Transverse colon (tissue), 4 donors: ENCODE results near the gene MTHFD2L. TPM values are rescaled to one million over a fixed set of nuclear protein-coding genes. Genes with fewer than 3 reads are reported as not detected.
"Not testable (repeated sequence)": the region's sequence is repeated elsewhere in the genome, so short reads cannot be mapped to it uniquely, and the experiment has no call there.

Experiments
- DNase-seq: peaks from one replicate; pipeline ENCODE4 v3.0.0-alpha.2; 2019
- H3K27ac ChIP-seq, 4 donors: fragments of 200-600 bp; sonication (generic); 2 replicates each; pipeline ENCODE4 v1.5.1; 2016 to 2018; ENCODE audit warnings: inconsistent platforms in 4 of 4
- H3K27me3 ChIP-seq: fragments of 200-600 bp; sonication (generic); 2 replicates; pipeline ENCODE4 v1.5.1; 2017; ENCODE audit warnings: inconsistent platforms
- H3K36me3 ChIP-seq, 4 donors: fragments of 200-600 bp; sonication (generic); 2 replicates each; pipeline ENCODE4 v1.5.1; 2017 to 2019; ENCODE audit warnings: inconsistent platforms in 4 of 4
- H3K4me1 ChIP-seq, 4 donors: fragments of 200-600 bp; sonication (generic); 2 replicates each; pipeline ENCODE4 v1.5.1; 2017 to 2020; ENCODE audit warnings: inconsistent platforms in 4 of 4
- H3K4me3 ChIP-seq, 4 donors: fragments of 200-600 bp; sonication (generic); 1 replicate in 1 of 4; 2 replicates in 3 of 4; pipeline versions ENCODE4 v1.5.1 to v1.6.1; 2017 to 2019; ENCODE audit warnings: inconsistent platforms in 4 of 4
- H3K9me3 ChIP-seq, 2 donors: fragments of 200-600 bp; sonication (generic); 2 replicates each; pipeline ENCODE4 v1.5.1; 2017 to 2019; ENCODE audit warnings: inconsistent platforms in 2 of 2
- CTCF ChIP-seq, 5 experiments: fragments of 200-600 bp in 3 of 5; fragments of 450-650 bp in 2 of 5; sonication (generic) in 3 of 5; IDR thresholded peaks; 1 replicate in 2 of 5; 2 replicates in 3 of 5; pipeline ENCODE4 v1.5.1; 2016 to 2017; ENCODE audit warnings: antibody characterized with exemption in 5 of 5, inconsistent platforms in 3 of 5, mild to moderate bottlenecking in 2 of 5, moderate library complexity in 1 of 5
- EP300 ChIP-seq: sonication (generic); formaldehyde crosslinking; IDR thresholded peaks from one replicate; pipeline ENCODE4 v1.6.1; 2017; ENCODE audit warnings: antibody characterized with exemption, low read depth
- POLR2A ChIP-seq: fragments of 450-650 bp; IDR thresholded peaks from one replicate; pipeline ENCODE4 v1.6.1; 2016; ENCODE audit warnings: antibody characterized with exemption, mild to moderate bottlenecking, moderate library complexity
- POLR2AphosphoS5 ChIP-seq, 3 donors: sonication (generic); formaldehyde crosslinking; IDR thresholded peaks; one replicate each; pipeline ENCODE4 v1.6.1; 2016; ENCODE audit warnings: antibody characterized with exemption in 3 of 3
- WGBS, 2 donors: methylation state at CpG; one replicate each; pipeline ENCODE4 v1.1.5; 2018; ENCODE audit warnings: low coverage in 1 of 2; 5-methylcytosine and 5-hydroxymethylcytosine counted together
- in situ Hi-C, 4 donors: fragments of 200-750 bp; cut with MboI; loops; one replicate each; pipeline versions ENCODE4 v1.15.0 to v1.15.1; 2017; ENCODE audit warnings: low sequenced_read_pairs in 3 of 4, low pct_ligation_motif_present in 1 of 4, low pct_unique_long_range_greater_than_20kb in 1 of 4
- intact Hi-C: fragments of 100-400 bp; cut with DNase I; formaldehyde crosslinking; loops from one replicate; pipeline ENCODE4 v1.15.1; 2023; ENCODE audit warnings: low total_unique reads
- total RNA-seq, 4 donors: library from RNA; depleted of rRNA; stranded (reverse); fragments of >200 nt; gene quantifications; one replicate each; pipeline ENCODE4 v1.1.0, GENCODE V29; 2016

The MTHFD2L gene
- total RNA-seq, 4 donors from 2014 or later: 7.6 to 18.1 (median 12.7) TPM

GRCh38 chr4:74334636-74335035, 176.7 kb downstream of the MTHFD2L start:
- Histone ChIP-seq H3K9me3 (no peaks in the 10 kb centered on the region), H3K4me1 (no peaks in the 10 kb centered on the region), H3K27ac (no peak overlapping the region), H3K36me3 (no peaks in the 10 kb centered on the region), H3K4me3 (no peak overlapping the region), H3K27me3 (no peaks in the 10 kb centered on the region)
- in situ Hi-C loops (no loop called here), intact Hi-C loops (no loop called here)
- 92% methylated on average over 7 of the region's 7 CpGs; no CpG with 5 or more reads in 1 of the 2 donors for whole genome bisulfite sequencing, 2 donors
- DNase-seq: no peak
- TF ChIP-seq EP300: no peak

GRCh38 chr4:74335341-74336021, 177.6 kb downstream of the MTHFD2L start:
- Histone ChIP-seq H3K27ac (no peak overlapping the region), H3K9me3 (no peaks in the 10 kb centered on the region), H3K4me1 (no peaks in the 10 kb centered on the region), H3K27me3 (no peaks in the 10 kb centered on the region), H3K36me3 (no peaks in the 10 kb centered on the region), H3K4me3 (no peak overlapping the region)
- intact Hi-C loops: no loop called here
- 74 to 81% methylated on average over 5 of the region's 5 CpGs for WGBS, 2 donors
- DNase-seq: no peak
- in situ Hi-C loops: no loop called here
- TF ChIP-seq EP300: no peak
- no peak for TF ChIP-seq POLR2A
- TF ChIP-seq CTCF (IDR thresholded peaks at IDR 0.05): no peak
- no peak for TF ChIP-seq POLR2AphosphoS5 (IDR thresholded peaks at IDR 0.05)

- intact Hi-C loops (no loop called here), in situ Hi-C loops (no loop called here)
- H3K27me3 ChIP-seq: no peaks in the 10 kb centered on the region
- H3K4me3 ChIP-seq: no peak overlapping the region
- no peaks in the 10 kb centered on the region for H3K4me1 ChIP-seq
- WGBS, 2 donors: 77 to 78% methylated on average over 4 of the region's 4 CpGs
- H3K36me3 ChIP-seq: no peaks in the 10 kb centered on the region
- H3K9me3 ChIP-seq: peaks cover 3 to 4% of the 10 kb centered on the region in 2 donors
- no peak for DNase-seq
- H3K27ac ChIP-seq: no peak overlapping the region
- TF ChIP-seq EP300 (no peak), POLR2AphosphoS5 (IDR thresholded peaks at IDR 0.05) (no peak), CTCF (IDR thresholded peaks at IDR 0.05) (no peak), POLR2A (no peak)
These were observed 180.9 kb downstream of the MTHFD2L start for GRCh38 chr4:74338792-74339333.

DNA sequence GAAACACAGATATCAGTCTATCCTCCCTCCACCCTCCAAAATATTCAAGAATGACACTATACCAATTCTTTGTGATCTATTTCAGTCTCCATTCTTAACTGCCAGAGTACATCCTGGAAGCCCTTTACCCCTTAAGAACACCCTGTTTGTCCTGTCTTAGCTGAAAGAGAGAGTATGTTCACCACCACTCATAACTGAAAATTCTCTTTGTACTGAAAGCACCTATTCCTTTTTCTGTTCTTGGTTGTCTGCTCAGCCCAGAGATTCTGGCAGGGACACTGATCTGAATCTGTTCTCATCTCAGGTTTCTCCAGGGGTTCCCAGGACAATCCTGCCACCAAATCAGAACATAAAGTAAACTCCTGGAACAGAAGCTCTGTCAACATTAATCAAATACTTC, 181.6 kb downstream of the MTHFD2L start:
- no peaks in the 10 kb centered on the region for H3K27me3 ChIP-seq
- intact Hi-C loops: no loop called here
- H3K27ac ChIP-seq: no peak overlapping the region
- no peaks in the 10 kb centered on the region for H3K36me3 ChIP-seq
- DNase-seq: no peak
- in situ Hi-C loops: no loop called here
- peaks cover 7 to 10% of the 10 kb centered on the region in 2 donors for H3K9me3 ChIP-seq
- H3K4me1 ChIP-seq: no peaks in the 10 kb centered on the region
- no peak for TF ChIP-seq CTCF (IDR thresholded peaks at IDR 0.05)
- no peak for TF ChIP-seq EP300
- no peak for TF ChIP-seq POLR2A
- TF ChIP-seq POLR2AphosphoS5 (IDR thresholded peaks at IDR 0.05): no peak
- H3K4me3 ChIP-seq: no peak overlapping the region

DNA sequence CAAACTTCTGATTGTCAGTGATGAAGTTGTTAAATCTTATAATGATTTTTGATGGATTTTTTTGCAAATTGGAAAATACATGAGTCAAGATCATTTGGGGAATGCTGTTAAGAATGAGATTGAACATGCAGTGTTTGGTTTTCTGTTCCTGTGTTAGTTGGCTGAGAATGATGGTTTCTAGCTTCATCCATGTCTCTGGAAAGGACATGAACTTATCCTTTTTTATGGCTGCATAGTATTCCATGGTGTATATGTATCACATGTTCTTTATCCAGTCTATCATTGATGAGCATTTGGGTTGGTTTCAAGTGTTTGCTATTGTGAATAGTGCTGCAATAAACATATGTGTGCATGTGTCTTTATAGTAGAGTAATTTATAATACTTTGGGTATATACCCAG, 182.5 kb downstream of the MTHFD2L start:
- DNase-seq, H3K36me3 ChIP-seq, in situ Hi-C loops, H3K4me3 ChIP-seq, H3K27ac ChIP-seq, H3K27me3 ChIP-seq, H3K4me1 ChIP-seq, intact Hi-C loops: not testable (repeated sequence)
- peaks cover 7 to 13% of the 10 kb centered on the region in 2 donors for H3K9me3 ChIP-seq
